ENCODE results near the gene MEP1A. TPM values are rescaled to one million over a fixed set of nuclear protein-coding genes. Genes with fewer than 3 reads are reported as not detected.

MEP1A gene
- total and polyA plus RNA-seq, 2 of the 13 experiments (the other 11 are each of a cell fraction or from before 2014, with no cell fraction given): 0.24 to 0.83 TPM

DNA sequence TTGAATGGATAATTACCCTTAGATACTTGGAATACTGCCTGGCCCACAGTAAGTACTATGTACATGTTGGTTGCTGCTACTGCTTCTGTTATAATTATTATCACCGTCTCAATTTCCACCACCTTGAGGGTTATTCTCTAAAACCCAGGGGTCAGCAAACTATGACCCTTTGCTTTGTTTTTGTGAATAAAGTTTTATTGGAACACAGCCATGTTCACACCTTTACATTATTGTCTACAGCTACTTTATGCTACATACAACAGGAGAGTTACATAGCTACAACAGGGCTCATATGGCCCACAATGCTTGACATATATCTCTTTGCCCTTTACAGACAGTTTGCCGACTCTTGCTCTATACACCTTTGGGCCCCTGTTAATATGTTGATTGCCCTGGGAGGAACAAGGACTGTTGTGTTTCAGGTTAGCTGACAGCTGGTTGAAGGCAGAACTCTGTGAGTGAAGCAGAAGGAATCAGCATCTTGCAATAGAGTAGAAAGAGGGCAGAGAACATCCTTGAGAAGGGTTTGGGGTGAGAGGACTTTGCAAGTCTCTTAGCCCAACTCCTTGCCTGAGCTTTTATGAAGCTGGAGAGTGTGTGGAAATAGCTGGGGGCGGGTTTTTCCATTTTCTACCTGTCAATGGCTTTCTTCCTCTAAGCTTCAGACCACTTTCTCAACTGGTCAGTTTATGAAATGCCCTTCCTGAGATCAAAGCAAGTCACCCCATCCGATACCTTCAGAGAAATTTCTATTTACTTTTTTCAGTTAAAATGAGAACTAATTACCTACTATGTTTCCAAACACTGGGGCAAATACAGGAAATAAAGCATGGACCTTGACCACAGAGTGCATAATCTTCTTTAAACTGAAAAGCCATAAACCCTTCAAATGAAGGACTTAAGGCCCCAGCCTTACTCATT, 3.5 kb upstream of the MEP1A start (continued):
- TF ChIP-seq, protein P1, sequence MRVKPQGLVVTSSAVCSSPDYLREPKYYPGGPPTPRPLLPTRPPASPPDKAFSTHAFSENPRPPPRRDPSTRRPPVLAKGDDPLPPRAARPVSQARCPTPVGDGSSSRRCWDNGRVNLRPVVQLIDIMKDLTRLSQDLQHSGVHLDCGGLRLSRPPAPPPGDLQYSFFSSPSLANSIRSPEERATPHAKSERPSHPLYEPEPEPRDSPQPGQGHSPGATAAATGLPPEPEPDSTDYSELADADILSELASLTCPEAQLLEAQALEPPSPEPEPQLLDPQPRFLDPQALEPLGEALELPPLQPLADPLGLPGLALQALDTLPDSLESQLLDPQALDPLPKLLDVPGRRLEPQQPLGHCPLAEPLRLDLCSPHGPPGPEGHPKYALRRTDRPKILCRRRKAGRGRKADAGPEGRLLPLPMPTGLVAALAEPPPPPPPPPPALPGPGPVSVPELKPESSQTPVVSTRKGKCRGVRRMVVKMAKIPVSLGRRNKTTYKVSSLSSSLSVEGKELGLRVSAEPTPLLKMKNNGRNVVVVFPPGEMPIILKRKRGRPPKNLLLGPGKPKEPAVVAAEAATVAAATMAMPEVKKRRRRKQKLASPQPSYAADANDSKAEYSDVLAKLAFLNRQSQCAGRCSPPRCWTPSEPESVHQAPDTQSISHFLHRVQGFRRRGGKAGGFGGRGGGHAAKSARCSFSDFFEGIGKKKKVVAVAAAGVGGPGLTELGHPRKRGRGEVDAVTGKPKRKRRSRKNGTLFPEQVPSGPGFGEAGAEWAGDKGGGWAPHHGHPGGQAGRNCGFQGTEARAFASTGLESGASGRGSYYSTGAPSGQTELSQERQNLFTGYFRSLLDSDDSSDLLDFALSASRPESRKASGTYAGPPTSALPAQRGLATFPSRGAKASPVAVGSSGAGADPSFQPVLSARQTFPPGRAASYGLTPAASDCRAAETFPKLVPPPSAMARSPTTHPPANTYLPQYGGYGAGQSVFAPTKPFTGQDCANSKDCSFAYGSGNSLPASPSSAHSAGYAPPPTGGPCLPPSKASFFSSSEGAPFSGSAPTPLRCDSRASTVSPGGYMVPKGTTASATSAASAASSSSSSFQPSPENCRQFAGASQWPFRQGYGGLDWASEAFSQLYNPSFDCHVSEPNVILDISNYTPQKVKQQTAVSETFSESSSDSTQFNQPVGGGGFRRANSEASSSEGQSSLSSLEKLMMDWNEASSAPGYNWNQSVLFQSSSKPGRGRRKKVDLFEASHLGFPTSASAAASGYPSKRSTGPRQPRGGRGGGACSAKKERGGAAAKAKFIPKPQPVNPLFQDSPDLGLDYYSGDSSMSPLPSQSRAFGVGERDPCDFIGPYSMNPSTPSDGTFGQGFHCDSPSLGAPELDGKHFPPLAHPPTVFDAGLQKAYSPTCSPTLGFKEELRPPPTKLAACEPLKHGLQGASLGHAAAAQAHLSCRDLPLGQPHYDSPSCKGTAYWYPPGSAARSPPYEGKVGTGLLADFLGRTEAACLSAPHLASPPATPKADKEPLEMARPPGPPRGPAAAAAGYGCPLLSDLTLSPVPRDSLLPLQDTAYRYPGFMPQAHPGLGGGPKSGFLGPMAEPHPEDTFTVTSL (CRISPR knock-in tag; IDR thresholded peaks at IDR 0.05; ENCODE audit: borderline replicate concordance): peak; percentile 40; the same call in 1 of the 2 replicates
- TF ChIP-seq POLR2A (IDR thresholded peaks at IDR 0.05; ENCODE audit: insufficient read depth in 1 of 2, low read depth in 2 of 2, low read length in 2 of 2) (no peak), XRCC5 (optimal IDR thresholded peaks at IDR 0.05; ENCODE audit: low read length) (no peak), GABPA (IDR thresholded peaks at IDR 0.05; ENCODE audit: low read depth, low read length) (no peak), GABPA (CRISPR knock-in tag; IDR thresholded peaks at IDR 0.05; ENCODE audit: low read depth) (peak; percentile 12; the same call in 1 of the 2 replicates), ZFP1 (CRISPR knock-in tag; IDR thresholded peaks at IDR 0.05) (no peak), ZNF292 (CRISPR knock-in tag; IDR thresholded peaks at IDR 0.05; ENCODE audit: borderline replicate concordance, low read depth) (no peak), SMAD1 (CRISPR knock-in tag; IDR thresholded peaks at IDR 0.05; ENCODE audit: borderline replicate concordance, low read depth) (no peak), ETV5 (CRISPR knock-in tag; IDR thresholded peaks at IDR 0.05; ENCODE audit: borderline replicate concordance) (no peak; the same call in 1 of the 2 replicates)
- TF ChIP-seq, protein P2, sequence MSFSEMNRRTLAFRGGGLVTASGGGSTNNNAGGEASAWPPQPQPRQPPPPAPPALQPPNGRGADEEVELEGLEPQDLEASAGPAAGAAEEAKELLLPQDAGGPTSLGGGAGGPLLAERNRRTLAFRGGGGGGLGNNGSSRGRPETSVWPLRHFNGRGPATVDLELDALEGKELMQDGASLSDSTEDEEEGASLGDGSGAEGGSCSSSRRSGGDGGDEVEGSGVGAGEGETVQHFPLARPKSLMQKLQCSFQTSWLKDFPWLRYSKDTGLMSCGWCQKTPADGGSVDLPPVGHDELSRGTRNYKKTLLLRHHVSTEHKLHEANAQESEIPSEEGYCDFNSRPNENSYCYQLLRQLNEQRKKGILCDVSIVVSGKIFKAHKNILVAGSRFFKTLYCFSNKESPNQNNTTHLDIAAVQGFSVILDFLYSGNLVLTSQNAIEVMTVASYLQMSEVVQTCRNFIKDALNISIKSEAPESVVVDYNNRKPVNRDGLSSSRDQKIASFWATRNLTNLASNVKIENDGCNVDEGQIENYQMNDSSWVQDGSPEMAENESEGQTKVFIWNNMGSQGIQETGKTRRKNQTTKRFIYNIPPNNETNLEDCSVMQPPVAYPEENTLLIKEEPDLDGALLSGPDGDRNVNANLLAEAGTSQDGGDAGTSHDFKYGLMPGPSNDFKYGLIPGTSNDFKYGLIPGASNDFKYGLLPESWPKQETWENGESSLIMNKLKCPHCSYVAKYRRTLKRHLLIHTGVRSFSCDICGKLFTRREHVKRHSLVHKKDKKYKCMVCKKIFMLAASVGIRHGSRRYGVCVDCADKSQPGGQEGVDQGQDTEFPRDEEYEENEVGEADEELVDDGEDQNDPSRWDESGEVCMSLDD (CRISPR knock-in tag; IDR thresholded peaks at IDR 0.05; ENCODE audit: borderline replicate concordance): no peak
- TF ChIP-seq, protein P3, sequence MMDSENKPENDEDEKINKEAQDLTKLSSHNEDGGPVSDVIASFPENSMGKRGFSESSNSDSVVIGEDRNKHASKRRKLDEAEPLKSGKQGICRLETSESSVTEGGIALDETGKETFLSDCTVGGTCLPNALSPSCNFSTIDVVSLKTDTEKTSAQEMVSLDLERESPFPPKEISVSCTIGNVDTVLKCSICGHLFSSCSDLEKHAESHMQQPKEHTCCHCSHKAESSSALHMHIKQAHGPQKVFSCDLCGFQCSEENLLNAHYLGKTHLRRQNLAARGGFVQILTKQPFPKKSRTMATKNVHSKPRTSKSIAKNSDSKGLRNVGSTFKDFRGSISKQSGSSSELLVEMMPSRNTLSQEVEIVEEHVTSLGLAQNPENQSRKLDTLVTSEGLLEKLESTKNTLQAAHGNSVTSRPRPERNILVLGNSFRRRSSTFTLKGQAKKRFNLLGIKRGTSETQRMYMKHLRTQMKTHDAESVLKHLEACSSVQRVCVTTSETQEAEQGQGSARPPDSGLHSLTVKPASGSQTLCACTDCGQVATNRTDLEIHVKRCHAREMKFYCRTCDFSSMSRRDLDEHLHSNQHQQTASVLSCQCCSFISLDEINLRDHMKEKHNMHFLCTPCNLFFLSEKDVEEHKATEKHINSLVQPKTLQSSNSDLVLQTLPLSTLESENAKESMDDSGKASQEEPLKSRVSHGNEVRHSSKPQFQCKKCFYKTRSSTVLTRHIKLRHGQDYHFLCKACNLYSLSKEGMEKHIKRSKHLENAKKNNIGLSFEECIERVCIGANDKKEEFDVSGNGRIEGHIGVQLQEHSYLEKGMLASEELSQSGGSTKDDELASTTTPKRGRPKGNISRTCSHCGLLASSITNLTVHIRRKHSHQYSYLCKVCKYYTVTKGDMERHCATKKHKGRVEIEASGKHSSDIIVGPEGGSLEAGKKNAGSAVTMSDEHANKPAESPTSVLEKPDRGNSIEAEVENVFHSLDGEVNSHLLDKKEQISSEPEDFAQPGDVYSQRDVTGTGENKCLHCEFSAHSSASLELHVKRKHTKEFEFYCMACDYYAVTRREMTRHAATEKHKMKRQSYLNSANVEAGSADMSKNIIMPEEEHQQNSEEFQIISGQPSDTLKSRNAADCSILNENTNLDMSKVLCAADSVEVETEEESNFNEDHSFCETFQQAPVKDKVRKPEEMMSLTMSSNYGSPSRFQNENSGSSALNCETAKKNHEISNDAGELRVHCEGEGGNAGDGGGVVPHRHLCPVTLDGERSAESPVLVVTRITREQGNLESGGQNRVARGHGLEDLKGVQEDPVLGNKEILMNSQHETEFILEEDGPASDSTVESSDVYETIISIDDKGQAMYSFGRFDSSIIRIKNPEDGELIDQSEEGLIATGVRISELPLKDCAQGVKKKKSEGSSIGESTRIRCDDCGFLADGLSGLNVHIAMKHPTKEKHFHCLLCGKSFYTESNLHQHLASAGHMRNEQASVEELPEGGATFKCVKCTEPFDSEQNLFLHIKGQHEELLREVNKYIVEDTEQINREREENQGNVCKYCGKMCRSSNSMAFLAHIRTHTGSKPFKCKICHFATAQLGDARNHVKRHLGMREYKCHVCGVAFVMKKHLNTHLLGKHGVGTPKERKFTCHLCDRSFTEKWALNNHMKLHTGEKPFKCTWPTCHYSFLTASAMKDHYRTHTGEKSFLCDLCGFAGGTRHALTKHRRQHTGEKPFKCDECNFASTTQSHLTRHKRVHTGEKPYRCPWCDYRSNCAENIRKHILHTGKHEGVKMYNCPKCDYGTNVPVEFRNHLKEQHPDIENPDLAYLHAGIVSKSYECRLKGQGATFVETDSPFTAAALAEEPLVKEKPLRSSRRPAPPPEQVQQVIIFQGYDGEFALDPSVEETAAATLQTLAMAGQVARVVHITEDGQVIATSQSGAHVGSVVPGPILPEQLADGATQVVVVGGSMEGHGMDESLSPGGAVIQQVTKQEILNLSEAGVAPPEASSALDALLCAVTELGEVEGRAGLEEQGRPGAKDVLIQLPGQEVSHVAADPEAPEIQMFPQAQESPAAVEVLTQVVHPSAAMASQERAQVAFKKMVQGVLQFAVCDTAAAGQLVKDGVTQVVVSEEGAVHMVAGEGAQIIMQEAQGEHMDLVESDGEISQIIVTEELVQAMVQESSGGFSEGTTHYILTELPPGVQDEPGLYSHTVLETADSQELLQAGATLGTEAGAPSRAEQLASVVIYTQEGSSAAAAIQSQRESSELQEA (CRISPR knock-in tag; IDR thresholded peaks at IDR 0.05; ENCODE audit: not compliant biosample characterization): no peak

Measured in HepG2 (cell line).